SK-N-MC (cell line): Measurements from ENCODE around the gene AGBL1.

Source experiments
- EZH2 ChIP-seq: fragments of 200-600 bp; sonication (generic); IDR thresholded peaks from one replicate; pipeline ENCODE4 v1.6.1; 2017; ENCODE audit warnings: antibody characterized with exemption
- POLR2AphosphoS5 ChIP-seq: IDR thresholded peaks from 2 replicates; pipeline ENCODE4 v1.6.1; 2012; ENCODE audit warnings: mild to moderate bottlenecking, low read depth, low read length, borderline replicate concordance

DNA sequence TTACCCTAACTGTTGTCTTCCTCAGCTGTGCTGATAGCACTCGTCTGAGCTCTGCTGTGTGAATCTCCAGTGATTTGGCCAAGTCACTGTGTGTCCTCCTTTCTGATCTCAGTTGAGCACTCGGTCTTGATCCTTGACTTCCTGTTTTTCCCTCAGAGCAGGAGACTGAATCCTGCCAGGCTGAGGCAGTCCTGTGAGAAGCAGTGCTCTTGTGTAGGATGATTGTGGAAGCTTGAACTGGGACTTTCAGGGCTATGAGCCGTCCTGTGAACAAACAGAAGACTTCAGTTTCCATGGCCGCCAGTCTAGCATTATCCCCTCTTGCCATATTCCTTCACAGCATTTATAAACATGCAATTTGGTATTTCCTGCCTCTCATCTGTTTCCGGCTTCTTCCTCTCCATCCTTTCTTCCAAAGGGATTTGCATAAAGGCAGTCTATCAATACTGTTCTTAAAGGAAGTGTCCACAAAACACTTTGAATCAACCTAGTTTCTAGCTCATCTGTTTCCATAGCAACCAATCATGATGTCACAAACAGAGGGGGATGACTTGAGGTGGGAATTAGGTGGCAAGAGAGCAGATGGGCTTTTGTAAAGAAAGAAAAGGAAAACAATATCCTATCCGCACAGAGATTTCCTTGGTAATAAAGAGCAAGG, 237.2 kb downstream of the AGBL1 start:
- no peak for TF ChIP-seq POLR2AphosphoS5
- TF ChIP-seq EZH2 = no peak
